Erythroblast (primary cell): ENCODE data around the gene CDYL2.

ENCODE experiments used
- GATA1 ChIP-seq: IDR thresholded peaks from 2 replicates; pipeline ENCODE4 v1.6.1; 2011; ENCODE audit warnings: low read depth, mild to moderate bottlenecking, control low read depth, low read length, moderate library complexity
- POLR2A ChIP-seq: IDR thresholded peaks from 2 replicates; pipeline ENCODE4 v1.6.1; 2011; ENCODE audit warnings: mild to moderate bottlenecking, low read length

DNA sequence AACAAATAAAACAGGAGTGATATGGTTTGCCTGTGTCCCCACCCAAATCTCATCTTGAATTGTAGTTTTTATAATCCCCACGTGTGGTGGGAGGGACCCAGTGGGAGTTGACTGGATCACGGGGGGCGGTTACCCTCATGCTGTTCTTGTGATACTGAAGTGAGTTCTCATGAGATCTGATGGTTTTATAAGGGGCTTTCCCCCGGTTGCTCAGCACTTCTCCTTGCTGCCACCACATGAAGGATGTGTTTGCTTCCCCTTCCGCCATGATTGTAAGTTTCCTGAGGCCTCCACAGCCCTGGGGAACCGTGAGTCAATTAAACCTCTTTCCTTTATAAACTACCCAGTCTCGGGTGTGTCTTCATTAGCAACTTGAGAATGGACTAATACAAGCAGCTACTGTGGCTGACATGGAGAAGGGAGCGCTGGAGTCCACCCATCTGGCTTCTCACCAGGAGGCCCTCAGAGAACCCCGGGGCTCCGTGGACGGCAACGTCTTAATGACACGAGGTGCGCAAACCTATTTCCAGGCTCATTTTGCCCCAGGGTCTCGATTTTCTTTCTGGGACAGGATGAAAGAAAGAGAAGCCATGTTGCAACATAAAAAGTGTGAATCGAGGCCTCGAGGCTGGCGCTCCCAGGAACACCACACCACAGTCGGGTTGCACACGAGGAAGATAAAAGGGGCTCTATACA is 134.1 kb downstream of the CDYL2 start:
- no peak for TF ChIP-seq POLR2A
- TF ChIP-seq GATA1: no peak
